Endothelial cell of umbilical vein (primary cell): ENCODE results near the gene UBE2H. TPM values are rescaled to one million over a fixed set of nuclear protein-coding genes. Genes with fewer than 3 reads are reported as not detected.

Source experiments
- BruUV-seq: library from RNA; stranded (reverse); fragments of 400-500 nt; replicated peaks from 2 replicates; lab custom pipeline; 2021; lab: Mats Ljungman, UMichigan
- CTCF ChIA-PET: fragments of 300-600, 350-600 bp; sonication (Branson Sonifier 250); formaldehyde crosslinking; loops from one replicate; lab custom pipeline; 2021; ENCODE audit warnings: antibody characterized with exemption, inconsistent platforms; lab: Charles Lee
- POLR2A ChIA-PET: fragments of 300-600, 350-600 bp; sonication (Branson Sonifier 250); formaldehyde crosslinking; loops from one replicate; lab custom pipeline; 2021; ENCODE audit warnings: antibody characterized with exemption, inconsistent platforms; lab: Charles Lee
- DNase-seq: peaks from one replicate; pipeline ENCODE4 v3.0.0-alpha.2; 2011; ENCODE audit warnings: low read depth, low spot score
- FAIRE-seq: peaks from 2 replicates; lab custom pipeline; 2011; peaks lifted over from hg19 to GRCh38; lab: Jason Lieb, UNC
- H2AFZ ChIP-seq: 2 replicates; pipeline ENCODE4 v1.6.0; 2012; ENCODE audit warnings: low read depth, low read length, control low read depth, inconsistent platforms
- H3K27ac ChIP-seq: 2 replicates; pipeline ENCODE4 v1.5.1; 2011; ENCODE audit warnings: low read depth, mild to moderate bottlenecking, control low read depth, low read length, moderate library complexity; ENCODE audit not compliant: insufficient read depth
- H3K27me3 ChIP-seq, 2 experiments: 2 replicates each; pipeline versions ENCODE4 v1.6.0 to v1.6.1; 2011; ENCODE audit warnings: low read length in 2 of 2, mixed read lengths in 1 of 2; ENCODE audit not compliant: control insufficient read depth in 2 of 2, insufficient read depth in 2 of 2
- H3K36me3 ChIP-seq, 2 experiments: 2 replicates in 1 of 2; 3 replicates in 1 of 2; pipeline ENCODE4 v1.5.1; 2011; ENCODE audit warnings: low read length in 2 of 2, mild to moderate bottlenecking in 1 of 2, moderate library complexity in 1 of 2; ENCODE audit not compliant: control insufficient read depth in 2 of 2, insufficient read depth in 2 of 2; ENCODE audit errors: extremely low read depth in 1 of 2
- H3K4me1 ChIP-seq: 3 replicates; pipeline ENCODE4 v1.5.1; 2011; ENCODE audit warnings: mild to moderate bottlenecking, low read length; ENCODE audit not compliant: control insufficient read depth, insufficient read depth; ENCODE audit errors: extremely low read depth
- H3K4me2 ChIP-seq: 2 replicates; pipeline ENCODE4 v1.6.1; 2011; ENCODE audit warnings: low read length, control low read depth, mixed read lengths; ENCODE audit not compliant: insufficient read depth
- H3K4me3 ChIP-seq, 3 experiments: fragments of 200-600 bp in 1 of 3; sonication (generic), shearing (Covaris generic) in 1 of 3; replicated peaks in 1 of 3; 2 replicates each; pipeline ENCODE4 v1.5.1; 2011 to 2016; ENCODE audit warnings: control low read depth in 3 of 3, low read length in 3 of 3, mild to moderate bottlenecking in 2 of 3, inconsistent platforms in 1 of 3, low read depth in 1 of 3, moderate library complexity in 1 of 3; ENCODE audit not compliant: insufficient read depth in 1 of 3
- H3K79me2 ChIP-seq: 2 replicates; pipeline ENCODE4 v1.6.0; 2012; ENCODE audit warnings: low read length, inconsistent platforms; ENCODE audit not compliant: control insufficient read depth, insufficient read depth
- H3K9ac ChIP-seq: replicated peaks from 2 replicates; pipeline ENCODE3; 2011; ENCODE audit warnings: low read length, control low read depth; ENCODE audit not compliant: insufficient read depth; ENCODE audit errors: extremely low read depth
- H3K9me1 ChIP-seq: replicated peaks from 3 replicates; pipeline ENCODE4 v1.6.0; 2011; ENCODE audit warnings: mild to moderate bottlenecking, low read length; ENCODE audit not compliant: control insufficient read depth, insufficient read depth; ENCODE audit errors: extremely low read depth
- H3K9me3 ChIP-seq: replicated peaks from 2 replicates; pipeline ENCODE4 v1.5.1; 2012; ENCODE audit warnings: low read length, inconsistent platforms; ENCODE audit not compliant: control insufficient read depth, insufficient read depth
- H4K20me1 ChIP-seq: replicated peaks from 2 replicates; pipeline ENCODE3; 2011; ENCODE audit warnings: mild to moderate bottlenecking, low read length; ENCODE audit not compliant: control insufficient read depth, insufficient read depth; ENCODE audit errors: extremely low read depth
- CTCF ChIP-seq, 2 donors: IDR thresholded peaks; 1 replicate in 1 of 2; 2 replicates in 1 of 2; pipeline ENCODE4 v1.5.1; 2011; ENCODE audit warnings: low read length in 2 of 2, mild to moderate bottlenecking in 2 of 2, moderate library complexity in 2 of 2, control low read depth in 1 of 2, inconsistent platforms in 1 of 2, low read depth in 1 of 2; ENCODE audit not compliant: insufficient read depth in 1 of 2; ENCODE audit errors: extremely low read depth in 1 of 2
- EZH2 ChIP-seq: IDR thresholded peaks from 2 replicates; pipeline ENCODE4 v1.6.1; 2012; ENCODE audit warnings: borderline replicate concordance, low read depth, mild to moderate bottlenecking, moderate library complexity, low read length, inconsistent platforms; ENCODE audit not compliant: severe bottlenecking
- FOS ChIP-seq: IDR thresholded peaks from 2 replicates; pipeline ENCODE4 v1.6.1; 2011; ENCODE audit warnings: mild to moderate bottlenecking, low read length, moderate library complexity, borderline replicate concordance; ENCODE audit not compliant: insufficient read depth
- GATA2 ChIP-seq: IDR thresholded peaks from 2 replicates; pipeline ENCODE4 v1.7.0; 2011; ENCODE audit warnings: low read depth, mild to moderate bottlenecking, moderate library complexity, mixed read lengths, low read length; ENCODE audit not compliant: insufficient read length, insufficient read depth
- JUN ChIP-seq: IDR thresholded peaks from 2 replicates; pipeline ENCODE4 v1.6.1; 2011; ENCODE audit warnings: borderline replicate concordance, low read depth; ENCODE audit not compliant: insufficient read length, insufficient read depth
- MAX ChIP-seq: IDR thresholded peaks from 2 replicates; pipeline ENCODE4 v1.6.1; 2011; ENCODE audit not compliant: insufficient read depth, insufficient read length
- MYC ChIP-seq: IDR thresholded peaks from one replicate; pipeline ENCODE4 v1.6.1; 2011; ENCODE audit warnings: mild to moderate bottlenecking, low read depth, low read length
- POLR2A ChIP-seq: IDR thresholded peaks from 2 replicates; pipeline ENCODE4 v1.6.1; 2012; ENCODE audit warnings: low read depth, mild to moderate bottlenecking, control low read depth, low read length
- POLR2AphosphoS5 ChIP-seq: IDR thresholded peaks from 2 replicates; pipeline ENCODE4 v1.6.1; 2012; ENCODE audit warnings: low read depth, mild to moderate bottlenecking, control low read depth, low read length, moderate library complexity; ENCODE audit not compliant: insufficient read depth
- dilution Hi-C: fragments of 300-500 bp; cut with MboI; formaldehyde crosslinking; loops from one replicate; pipeline ENCODE4 v1.15.0; 2019; ENCODE audit warnings: low sequenced_read_pairs; ENCODE audit not compliant: extremely low pct_ligation_motif_present
- intact Hi-C: fragments of 100-400 bp; cut with micrococcal nuclease; formaldehyde crosslinking; loops from one replicate; pipeline ENCODE4 v1.10.0; 2022
- polyA plus RNA-seq, 4 experiments: library from polyadenylated mRNA; depleted of rRNA in 3 of 4; stranded (reverse) in 3 of 4; unstranded in 1 of 4; fragments of >200 nt; gene quantifications; 2 replicates each; pipeline versions ENCODE4 v1.2.1 to v1.2.3, GENCODE V29; 2011 to 2012; ENCODE audit warnings: missing spikeins in 1 of 4
- total RNA-seq: library from RNA; stranded (reverse); gene quantifications from 2 replicates; pipeline ENCODE4 v1.2.3, GENCODE V29; 2021

The UBE2H gene
- total and polyA plus RNA-seq, 2 donors (not counting 3 experiments of a cell fraction or from before 2014, with no cell fraction given): 51.7 to 90.1 TPM

- no TSS peak for BruUV-seq
- Histone ChIP-seq H3K4me3 (no peak overlapping the region), H3K27ac (no peak overlapping the region), H3K9ac (no peak overlapping the region), H3K9me1 (no peaks in the 10 kb centered on the region), H3K79me2 (peaks cover 12% of the 10 kb centered on the region), H3K4me1 (peaks cover 35% of the 10 kb centered on the region), H3K4me2 (no peak overlapping the region), H2AFZ (no peak overlapping the region), H3K9me3 (no peaks in the 10 kb centered on the region), H4K20me1 (peaks cover 3% of the 10 kb centered on the region), H3K27me3 (no peaks in the 10 kb centered on the region), H3K36me3 (peaks cover 0 to 5% of the 10 kb centered on the region in 2 experiments)
- POLR2A ChIA-PET: no interaction called here
- dilution Hi-C loops: no loop called here
- CTCF ChIA-PET: interaction anchor here (0.6 kb wide), 1 partner anchor 26 kb away, joined by 4 read pairs; no protein-coding TSS in a partner anchor
- DNase-seq (no peak), FAIRE-seq (no peak)
- TF ChIP-seq GATA2 (no peak), MAX (no peak), POLR2A (no peak), POLR2AphosphoS5 (no peak)
- intact Hi-C loops: loop anchor here (5.0 kb wide), 1 partner anchor 45 kb away; no protein-coding TSS in a partner anchor
Measured at GRCh38 chr7:129851809-129852208, 101.0 kb downstream of the UBE2H start.

- TF ChIP-seq MYC (no peak), FOS (no peak), POLR2AphosphoS5 (no peak), GATA2 (no peak), POLR2A (no peak), EZH2 (no peak), CTCF (IDR thresholded peaks at IDR 0.05; ENCODE audit: extremely low read depth in 1 of 2, insufficient read depth in 1 of 2, low read depth in 1 of 2, low read length in 2 of 2) (no peak), JUN (no peak), MAX (no peak)
- H3K27me3 ChIP-seq: no peaks in the 10 kb centered on the region
- no peak for FAIRE-seq
- H3K9me3 ChIP-seq: no peaks in the 10 kb centered on the region
- H3K79me2 ChIP-seq: peaks cover 12% of the 10 kb centered on the region
- no peaks in the 10 kb centered on the region for H3K9me1 ChIP-seq
- no peak overlapping the region for H3K9ac ChIP-seq
- dilution Hi-C loops (no loop called here), intact Hi-C loops (loop anchor here (5.0 kb wide), 1 partner anchor 46 kb away; no protein-coding TSS in a partner anchor)
- H3K27ac ChIP-seq: no peak overlapping the region
- no TSS peak for BruUV-seq
- H4K20me1 ChIP-seq: peaks cover 3% of the 10 kb centered on the region
- H2AFZ ChIP-seq: no peak overlapping the region
- POLR2A ChIA-PET: no interaction called here
- H3K4me3 ChIP-seq: no peak overlapping the region
- peaks cover 41% of the 10 kb centered on the region for H3K4me1 ChIP-seq
- CTCF ChIA-PET: interaction anchor here (0.6 to 1.4 kb wide), 2 partner anchors 27 to 158 kb away, joined by 3 to 4 read pairs; no protein-coding TSS in a partner anchor
- peaks cover 0 to 2% of the 10 kb centered on the region in 2 experiments for H3K36me3 ChIP-seq
- H3K4me2 ChIP-seq: no peak overlapping the region
- DNase-seq: no peak
Measured at GRCh38 chr7:129851174-129851573, 101.6 kb downstream of the UBE2H start.
